Fibroblast of lung (primary cell): ENCODE measurements around the gene WSCD2.

Source experiments
- CTCF ChIP-seq, 2 donors: IDR thresholded peaks in 1 of 2; conservative IDR thresholded peaks in 1 of 2; 1 replicate in 1 of 2; 2 replicates in 1 of 2; pipeline ENCODE4 v1.5.1; 2011 to 2012; ENCODE audit warnings: low read length in 2 of 2, control low read depth in 1 of 2, inconsistent platforms in 1 of 2, low read depth in 1 of 2, mild to moderate bottlenecking in 1 of 2
- EZH2 ChIP-seq: IDR thresholded peaks from 2 replicates; pipeline ENCODE4 v1.5.1; 2012; ENCODE audit warnings: low read length, control low read depth, mild to moderate bottlenecking; ENCODE audit errors: missing control alignments

- TF ChIP-seq CTCF (conservative IDR thresholded peaks at IDR 0.05 in 1 of 2, IDR thresholded peaks at IDR 0.05 in 1 of 2; ENCODE audit: low read depth in 1 of 2, low read length in 2 of 2) (no peak), EZH2 (no peak)
Measured at GRCh38 chr12:108257610-108258106, 128.6 kb downstream of the WSCD2 start.
